ENCODE data around the gene HPS4. TPM values are rescaled to one million over a fixed set of nuclear protein-coding genes. Genes with fewer than 3 reads are reported as not detected.

The HPS4 gene
- total RNA-seq, 2 donors from 2014 or later: 6.8 to 10.8 TPM

GRCh38 chr22:26463101-26463661, 20.4 kb downstream of the HPS4 start:
- H3K9me3 ChIP-seq: no peaks in the 10 kb centered on the region
- no peak for DNase-seq (ENCODE audit: low spot score)

GRCh38 chr22:26462641-26463040, 20.9 kb downstream of the HPS4 start:
- no peak for DNase-seq (ENCODE audit: low spot score)
- Histone ChIP-seq H3K36me3 (peaks cover 60% of the 10 kb centered on the region), H3K9me3 (no peaks in the 10 kb centered on the region), H3K27me3 (no peaks in the 10 kb centered on the region), H3K4me1 (peaks cover 0 to 6% of the 10 kb centered on the region in 2 donors), H3K27ac (no peak overlapping the region), H3K4me3 (no peak overlapping the region)
- TF ChIP-seq CTCF (IDR thresholded peaks at IDR 0.05): no peak

More at GRCh38 chr22:26463101-26463661, 20.4 kb downstream of the HPS4 start:
- Histone ChIP-seq H3K4me3 (no peak overlapping the region), H3K27me3 (no peaks in the 10 kb centered on the region), H3K4me1 (peaks cover 0 to 6% of the 10 kb centered on the region in 2 donors), H3K27ac (no peak overlapping the region), H3K36me3 (peaks cover 60% of the 10 kb centered on the region)
- no peak for TF ChIP-seq CTCF (IDR thresholded peaks at IDR 0.05)

GRCh38 chr22:26462051-26462450, 21.5 kb downstream of the HPS4 start:
- peaks cover 0 to 6% of the 10 kb centered on the region in 2 donors for H3K4me1 ChIP-seq
- TF ChIP-seq CTCF (IDR thresholded peaks at IDR 0.05): no peak
- no peaks in the 10 kb centered on the region for H3K27me3 ChIP-seq
- H3K27ac ChIP-seq: no peak overlapping the region
- no peaks in the 10 kb centered on the region for H3K9me3 ChIP-seq
- H3K36me3 ChIP-seq: peaks cover 60% of the 10 kb centered on the region
- DNase-seq (ENCODE audit: low spot score): no peak
- H3K4me3 ChIP-seq: no peak overlapping the region

GRCh38 chr22:26461188-26461810, 22.3 kb downstream of the HPS4 start:
- Histone ChIP-seq H3K27me3 (no peaks in the 10 kb centered on the region), H3K4me1 (peaks cover 0 to 6% of the 10 kb centered on the region in 2 donors), H3K27ac (no peak overlapping the region), H3K36me3 (peaks cover 61% of the 10 kb centered on the region), H3K4me3 (no peak overlapping the region), H3K9me3 (no peaks in the 10 kb centered on the region)
- no peak for DNase-seq (ENCODE audit: low spot score)
- peak; percentile 70 to 81 for TF ChIP-seq CTCF (IDR thresholded peaks at IDR 0.05)

- Histone ChIP-seq H3K27ac (no peak overlapping the region), H3K27me3 (no peaks in the 10 kb centered on the region), H3K4me1 (peaks cover 0 to 6% of the 10 kb centered on the region in 2 donors), H3K9me3 (no peaks in the 10 kb centered on the region), H3K4me3 (no peak overlapping the region), H3K36me3 (peaks cover 52% of the 10 kb centered on the region)
- DNase-seq (ENCODE audit: low spot score): no peak
- no peak for TF ChIP-seq CTCF (IDR thresholded peaks at IDR 0.05)
Observed at GRCh38 chr22:26460202-26460601, 23.4 kb downstream of the HPS4 start.
